ENCODE measurements around the gene PLPPR1.
A peak's percentile ranks its signal among the peaks of the same experiment; 100 is the strongest.

PLPPR1 gene

DNA sequence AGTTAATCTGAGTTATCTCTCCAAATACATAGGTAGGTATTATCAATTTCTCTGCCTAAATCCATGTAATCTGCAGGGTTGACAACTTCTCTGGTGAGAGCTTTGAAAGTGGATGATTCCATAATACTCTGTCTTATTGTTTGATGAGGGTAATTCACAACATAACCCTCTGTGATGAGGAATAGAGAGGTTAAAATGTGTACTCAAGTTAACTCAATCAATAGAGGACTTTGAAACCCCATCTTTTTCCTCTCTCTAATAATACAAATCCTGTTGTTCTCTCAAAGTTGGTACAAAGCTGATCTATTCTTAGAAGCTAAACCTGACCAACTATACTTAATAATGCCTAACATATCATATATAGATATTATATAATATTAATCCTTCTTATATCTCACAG lies 100.1 kb downstream of the PLPPR1 start:
- no peak for DNase-seq

DNA sequence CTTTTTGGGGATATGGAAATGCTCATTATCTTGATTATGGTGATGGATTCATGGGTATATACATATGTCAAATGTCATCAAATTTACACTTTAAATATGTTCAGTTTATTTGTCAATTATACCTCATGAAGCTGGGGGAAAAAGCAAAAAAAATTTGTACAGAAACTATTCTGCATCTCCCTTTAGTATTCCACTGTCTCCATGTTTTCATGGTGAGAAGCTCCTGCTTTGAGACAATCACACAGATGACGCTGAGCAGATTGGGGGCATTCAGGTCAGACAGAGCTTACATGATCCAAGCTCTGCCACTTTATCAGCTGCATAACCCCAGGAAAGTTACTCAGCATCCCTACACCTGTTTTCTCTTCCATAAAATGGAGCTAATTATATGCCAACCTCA lies 101.5 kb downstream of the PLPPR1 start:
- DNase-seq, result no peak

DNA sequence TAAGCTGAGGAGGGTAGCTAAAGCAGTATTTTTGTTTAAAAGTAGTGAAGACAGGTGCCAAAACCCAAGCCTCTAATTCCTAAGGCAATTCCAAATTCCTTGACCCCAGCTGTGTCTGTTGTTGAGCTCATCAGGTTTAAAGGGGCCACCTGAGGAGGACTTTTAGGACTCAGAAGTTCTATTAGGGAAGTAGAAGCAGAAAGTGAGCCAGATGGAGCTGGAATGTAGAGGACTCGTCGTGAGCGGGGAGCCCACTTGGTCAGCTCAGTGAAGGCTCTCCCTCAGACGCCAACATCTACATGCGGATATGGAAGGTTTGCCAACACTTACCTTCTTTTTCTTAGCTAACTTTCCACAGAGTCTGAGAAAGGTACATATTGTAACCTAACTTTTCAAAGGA lies 102.8 kb downstream of the PLPPR1 start:
- no peak for DNase-seq

DNA sequence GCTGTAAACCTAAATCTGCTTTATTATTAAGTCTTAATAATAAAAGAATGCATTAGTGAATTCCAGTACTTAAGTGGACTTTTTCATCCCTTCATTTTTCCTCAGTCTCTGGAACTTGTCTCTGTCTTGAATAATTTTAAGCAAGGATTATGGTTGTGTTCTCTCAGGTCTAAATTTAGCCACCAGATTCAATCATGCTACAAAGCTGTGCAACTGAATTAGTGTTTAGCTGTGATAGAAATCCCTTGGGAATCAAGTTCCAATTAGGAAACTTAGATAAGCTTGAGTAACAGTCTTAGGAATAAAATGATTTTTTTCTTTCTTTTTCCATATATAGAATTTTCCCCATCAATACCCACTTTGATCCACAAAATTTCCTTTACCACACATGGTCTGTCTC lies 104.3 kb downstream of the PLPPR1 start:
- DNase-seq, result no peak

DNA sequence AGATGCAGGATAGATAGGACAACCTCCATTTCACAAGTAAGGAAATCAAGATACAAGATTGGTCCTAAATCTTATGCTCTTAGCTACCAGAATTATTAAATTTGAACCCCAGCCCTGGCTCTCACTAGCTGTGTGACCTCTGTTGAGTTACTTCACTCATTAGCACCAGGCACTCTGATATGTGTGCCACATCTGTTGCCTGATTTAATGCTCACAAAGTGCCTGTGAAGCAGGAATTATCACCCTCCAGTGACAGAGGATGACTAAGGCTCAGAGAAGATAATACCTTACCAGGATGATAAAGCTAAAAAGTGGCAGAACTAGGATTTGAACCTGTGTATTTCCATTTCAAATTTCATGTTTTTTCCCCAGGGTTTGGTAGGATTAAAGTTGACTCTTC lies 110.0 kb downstream of the PLPPR1 start:
- no peak for DNase-seq

DNA sequence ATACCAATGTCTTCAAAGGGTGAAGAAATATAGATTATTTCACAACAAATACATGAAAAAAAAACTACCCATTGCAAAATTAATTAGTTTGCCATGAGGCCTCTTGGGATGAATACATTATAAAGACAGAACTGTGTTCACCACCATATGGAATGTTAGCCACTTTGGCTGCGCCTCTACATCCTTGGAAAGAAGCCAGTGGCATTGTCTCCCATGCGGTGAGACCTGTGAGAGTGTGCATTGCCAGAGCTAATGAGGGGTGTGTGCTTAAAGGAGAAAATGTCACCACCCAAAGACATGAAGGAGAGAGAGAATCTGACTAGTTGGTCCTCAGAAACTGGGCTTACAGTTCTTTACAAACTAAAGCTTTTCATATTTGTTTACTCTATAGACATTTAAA lies 110.6 kb downstream of the PLPPR1 start:
- no peak for DNase-seq

DNA sequence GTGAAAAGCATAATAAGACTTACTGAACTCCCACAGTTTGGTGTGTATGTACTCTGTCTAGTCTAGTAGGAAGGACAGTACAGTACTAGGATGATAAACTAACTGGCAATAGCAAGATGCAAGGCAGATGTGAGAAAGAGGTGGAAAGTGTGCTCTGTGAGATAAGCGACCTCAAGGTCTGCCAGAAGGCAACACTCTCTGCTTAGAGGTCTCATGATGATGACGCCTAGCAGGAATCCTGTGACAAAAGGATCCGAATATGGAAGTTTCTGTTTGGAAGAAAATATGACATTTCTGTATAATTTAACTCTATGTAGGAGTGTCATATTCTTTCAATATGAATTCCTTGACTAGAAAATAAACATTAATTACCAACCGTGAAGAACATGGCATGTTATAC lies 112.2 kb downstream of the PLPPR1 start:
- DNase-seq, result no peak

DNA sequence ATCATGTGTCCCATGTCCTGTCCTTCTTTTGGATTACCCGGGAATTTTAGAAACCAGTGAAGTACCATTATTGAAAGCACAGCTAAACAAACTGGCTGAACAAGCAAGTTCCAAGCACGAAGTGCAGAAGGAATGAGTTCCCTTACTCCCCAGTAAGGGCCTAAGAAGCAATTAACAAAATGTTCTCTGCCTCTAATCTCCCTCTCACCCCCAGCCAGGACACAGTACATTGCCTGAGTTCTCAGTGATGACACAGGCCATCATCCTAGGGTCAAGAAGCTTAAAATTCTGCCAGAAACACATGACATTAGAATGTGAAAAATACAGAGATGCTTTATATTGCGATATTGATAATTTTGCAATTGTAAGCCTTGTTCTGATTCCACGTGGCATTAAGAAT lies 118.0 kb downstream of the PLPPR1 start:
- no peak for DNase-seq

DNA sequence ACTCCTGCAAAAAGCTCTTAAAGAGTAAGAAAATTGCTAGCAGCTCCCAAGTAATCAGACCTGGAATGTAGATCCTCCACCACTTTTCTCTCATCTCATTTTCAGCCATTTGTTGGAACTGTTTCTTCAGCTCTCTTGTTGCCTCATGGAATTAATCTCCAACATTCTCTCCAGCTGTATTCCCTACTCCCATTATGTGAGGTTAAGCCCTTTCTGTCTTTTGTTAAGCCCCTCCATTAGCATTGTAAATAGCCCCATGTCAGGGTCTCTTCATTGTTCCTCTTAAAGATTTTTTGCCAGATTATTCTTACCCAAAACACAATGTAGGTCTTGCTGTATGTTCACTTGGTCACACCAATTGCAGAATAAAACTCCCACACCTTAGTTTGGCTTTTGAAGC lies 119.8 kb downstream of the PLPPR1 start:
- no peak for DNase-seq

DNA sequence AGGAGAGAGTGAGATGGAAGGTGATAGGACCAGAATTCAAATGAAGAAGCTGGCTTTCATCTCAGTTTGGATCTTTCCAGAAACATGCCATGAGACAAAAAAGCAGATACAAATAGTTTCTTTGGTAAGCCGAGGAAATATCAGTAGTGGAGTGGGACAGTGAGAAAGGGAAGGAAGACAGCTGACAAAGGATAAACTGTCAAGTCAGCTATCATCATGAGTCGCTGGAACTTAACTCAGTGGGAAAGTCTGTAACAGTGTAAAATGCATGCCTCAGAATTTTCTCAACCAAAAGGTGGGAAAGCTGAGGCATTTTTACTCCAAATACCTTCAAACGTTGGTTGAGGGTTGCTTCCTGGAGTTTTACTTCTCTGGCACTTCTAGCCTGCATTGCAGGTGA lies 129.8 kb downstream of the PLPPR1 start:
- DNase-seq, result no peak

DNA sequence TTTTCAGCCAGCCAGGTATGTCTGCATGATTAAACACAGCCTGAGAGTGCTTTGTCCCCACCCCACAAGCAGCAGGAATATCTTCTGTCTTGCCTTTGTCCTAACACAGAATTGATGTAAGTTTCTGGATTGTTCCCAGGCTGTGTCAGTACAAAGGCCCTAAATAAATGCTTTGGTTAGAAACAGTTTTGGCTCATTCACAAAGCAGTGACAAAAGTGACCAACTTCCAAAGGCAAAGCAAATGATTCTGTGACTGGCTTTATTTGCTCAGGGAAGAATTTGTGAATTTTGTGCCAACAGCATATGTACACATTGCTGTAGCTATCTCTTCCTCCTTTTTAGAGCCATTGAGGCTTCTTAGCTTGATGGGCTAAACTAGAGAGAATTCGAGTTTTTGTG lies 133.7 kb downstream of the PLPPR1 start:
- no peak for DNase-seq

DNA sequence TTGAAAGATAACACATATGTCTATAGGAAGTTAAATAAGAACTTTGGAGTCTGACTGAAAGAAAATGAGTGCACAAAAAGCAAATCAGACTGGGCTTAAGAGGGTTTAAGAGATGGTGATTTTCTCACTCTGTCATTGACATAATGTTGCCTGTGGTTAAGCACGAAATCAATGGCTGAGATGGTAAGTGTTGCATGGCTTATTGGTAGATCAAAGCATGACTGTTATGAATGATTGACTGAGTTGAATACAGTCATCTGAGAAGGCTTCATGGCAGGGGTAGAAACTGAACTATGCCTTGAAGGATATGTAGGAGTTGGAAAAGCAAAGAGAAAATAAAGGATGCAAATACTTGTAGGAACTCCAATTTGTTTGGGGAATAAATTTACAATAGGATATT lies 136.6 kb downstream of the PLPPR1 start:
- DNase-seq, result no peak

DNA sequence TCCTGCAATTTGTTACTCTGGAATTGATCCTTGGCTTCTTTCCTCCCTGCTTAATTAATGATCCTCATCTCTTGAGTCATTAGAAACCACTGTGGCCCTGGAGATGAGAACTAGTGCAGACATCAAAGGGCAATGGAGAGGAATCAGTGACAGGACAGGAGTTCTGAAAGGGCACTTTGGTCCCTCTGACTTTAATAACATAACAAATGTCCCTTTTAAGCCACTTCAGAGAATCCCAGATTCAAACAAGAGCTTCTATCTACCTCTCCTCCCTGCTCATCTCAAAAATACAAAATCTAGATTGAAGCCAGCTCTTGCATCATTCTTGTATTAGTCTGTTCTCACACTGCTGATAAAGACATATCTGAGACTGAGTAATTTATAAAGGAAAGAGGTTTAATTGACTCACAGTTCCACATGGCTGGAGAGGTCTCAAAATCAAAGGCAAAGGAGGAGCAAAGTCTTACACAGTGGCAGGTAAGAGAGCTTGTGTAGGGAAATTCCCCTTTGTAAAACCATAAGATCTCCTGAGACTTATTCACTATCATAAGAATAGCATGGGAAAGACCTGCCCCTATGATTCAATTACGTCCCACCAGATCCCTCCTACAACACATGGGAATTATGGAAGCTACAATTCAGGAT lies 139.1 kb downstream of the PLPPR1 start:
- no peak for DNase-seq

DNA sequence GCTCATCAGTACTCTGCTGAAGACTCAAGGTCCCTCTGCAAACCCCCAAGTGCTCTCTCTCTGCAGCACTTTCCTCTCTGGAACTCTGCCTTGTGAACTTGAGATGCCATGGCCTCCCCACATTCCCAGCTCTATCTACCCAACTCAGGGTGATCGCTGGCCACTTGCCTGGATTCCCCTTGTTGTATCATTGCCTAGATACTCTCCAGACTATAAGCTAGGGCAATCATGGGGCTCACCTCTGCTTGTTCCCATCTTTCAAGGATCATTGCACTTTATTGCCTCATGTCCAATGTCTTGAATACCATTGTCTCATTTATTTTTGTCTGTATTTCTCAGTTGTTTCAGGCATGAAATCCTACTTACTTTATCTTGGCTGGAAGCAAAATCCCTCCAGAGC lies 144.1 kb downstream of the PLPPR1 start:
- DNase-seq, result no peak

DNA sequence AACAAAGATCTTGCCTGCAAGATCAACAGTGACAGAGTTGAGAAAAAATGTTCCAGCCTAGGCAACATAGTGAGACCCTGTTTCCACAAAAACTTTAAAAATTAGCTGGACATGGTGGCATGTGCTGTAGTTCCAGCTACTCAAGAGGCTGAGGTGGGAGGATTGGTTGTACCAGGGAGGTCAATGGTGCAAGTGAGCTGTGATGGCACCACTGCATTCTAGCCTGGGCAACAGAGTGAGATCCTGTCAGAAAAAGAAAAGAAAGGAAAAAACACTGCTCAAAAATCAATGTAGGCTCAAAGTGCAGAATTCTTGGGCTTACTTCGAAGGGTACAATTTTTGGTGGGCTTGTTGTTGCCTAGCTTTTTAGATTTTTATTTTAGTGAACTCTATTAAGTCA lies 145.4 kb downstream of the PLPPR1 start:
- DNase-seq, result no peak

DNA sequence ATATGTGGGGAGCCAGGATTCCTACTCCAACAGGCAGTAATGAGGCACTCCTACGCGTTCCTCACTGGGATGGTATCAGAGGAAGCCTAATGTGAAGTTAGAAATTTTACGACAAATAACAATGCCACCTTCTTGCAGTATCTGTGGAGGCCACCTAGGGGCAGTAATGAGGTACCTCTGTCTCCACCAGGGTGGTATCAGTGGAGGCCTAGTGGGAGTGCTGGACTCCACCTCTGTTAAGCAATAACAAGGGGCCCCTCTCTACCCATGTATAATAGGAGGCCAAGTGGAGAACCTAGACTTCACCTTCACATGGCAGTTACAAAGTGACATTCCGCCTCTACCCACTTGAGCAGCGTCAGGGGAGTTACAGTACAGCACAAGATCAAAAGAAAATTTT lies 147.9 kb downstream of the PLPPR1 start:
- DNase-seq, result no peak

DNA sequence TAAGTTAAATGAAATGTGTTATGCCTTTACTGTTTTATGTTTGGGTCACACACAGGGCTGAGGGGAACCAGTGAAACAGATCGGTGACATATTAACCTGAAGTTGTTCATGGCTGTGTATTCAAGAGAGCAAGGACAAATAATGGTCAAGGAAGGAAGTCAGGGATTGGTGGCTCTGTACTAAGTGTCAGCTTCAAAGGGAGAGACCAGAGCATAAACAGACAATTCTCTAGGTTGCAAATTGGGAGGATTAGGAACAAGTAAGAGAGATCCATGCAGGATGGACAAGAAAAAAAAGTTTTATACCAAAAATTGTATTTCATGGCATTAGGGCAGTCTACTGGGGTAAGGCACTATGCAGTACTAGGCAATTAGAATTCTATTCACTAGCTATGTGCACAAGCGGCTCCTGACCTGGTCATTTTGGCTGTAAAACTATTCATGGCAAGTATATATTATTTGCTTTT lies 156.3 kb downstream of the PLPPR1 start:
- no peak for DNase-seq

DNA sequence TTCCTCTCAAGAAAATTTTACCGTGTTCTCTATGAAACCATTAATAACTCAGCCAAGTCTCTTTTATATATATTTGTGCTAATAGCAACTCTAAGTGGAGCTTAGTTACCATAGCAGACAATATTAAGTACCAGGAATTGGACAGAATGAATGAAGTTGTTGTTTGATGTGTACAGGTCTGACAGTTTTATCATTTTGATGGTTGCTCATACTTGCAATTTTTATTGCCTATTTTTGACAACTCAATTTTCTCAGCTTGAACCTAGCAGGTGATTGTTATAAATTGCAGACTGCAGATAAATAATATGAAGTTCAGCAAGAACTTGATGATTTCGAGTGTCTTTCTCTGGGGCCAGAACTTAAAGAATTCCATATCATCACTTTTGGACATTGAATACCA lies 163.2 kb downstream of the PLPPR1 start:
- no peak for DNase-seq

DNA sequence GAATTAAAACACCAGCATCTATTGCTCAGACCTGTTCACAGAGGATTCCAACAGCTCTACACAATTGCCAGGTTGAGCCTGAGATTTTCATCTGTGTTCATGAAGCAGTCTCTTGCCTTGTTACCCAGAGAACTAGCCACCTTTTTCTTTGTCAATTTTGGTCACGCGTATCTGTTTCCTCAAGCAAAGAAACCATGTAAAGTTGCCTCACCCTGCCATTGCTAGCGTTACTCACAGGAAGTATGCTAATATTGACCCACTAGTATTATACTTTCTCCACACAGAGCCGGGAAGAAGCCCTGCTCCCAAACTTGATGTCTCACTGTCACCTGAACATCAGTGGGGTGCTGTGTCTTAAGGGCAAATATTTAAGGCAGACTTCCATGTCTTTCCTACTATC lies 168.5 kb downstream of the PLPPR1 start:
- no peak for DNase-seq

DNA sequence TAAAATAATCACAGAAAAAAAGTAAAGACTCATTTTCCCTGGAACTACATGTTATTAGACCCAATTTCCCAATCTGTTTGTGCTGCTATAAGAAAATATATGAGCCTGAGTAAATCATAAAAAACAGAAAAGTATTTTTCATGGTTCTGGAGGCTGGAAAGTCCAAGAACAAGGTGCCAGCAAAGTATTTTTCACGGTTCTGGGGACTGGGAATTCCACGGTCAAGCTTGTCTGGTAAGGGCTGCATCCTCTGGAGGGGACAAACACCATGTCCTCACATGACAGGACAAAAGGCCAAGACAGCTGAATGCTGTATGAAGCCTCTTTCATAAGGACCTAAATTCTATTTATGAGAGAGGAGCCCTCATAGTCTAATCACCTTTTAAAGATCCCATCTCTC lies 172.3 kb downstream of the PLPPR1 start:
- DNase-seq, result no peak

DNA sequence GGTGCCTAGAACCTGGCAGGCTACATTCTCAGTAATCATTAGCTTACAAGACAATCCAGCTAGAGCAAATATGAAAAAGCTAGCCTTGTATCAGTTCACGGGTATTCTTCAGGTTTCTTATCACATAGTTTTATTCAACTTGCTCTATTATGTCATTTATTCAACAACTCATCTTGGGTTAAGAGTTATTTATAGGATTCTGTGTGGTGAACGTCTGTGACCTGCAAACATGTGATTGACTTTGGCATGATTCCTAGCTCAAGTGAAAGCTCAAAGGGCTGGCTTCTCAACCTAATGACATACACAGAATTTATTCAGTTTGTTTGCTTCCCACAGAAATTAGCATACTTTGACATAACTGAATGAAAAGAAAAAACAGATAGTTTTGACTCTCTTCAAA lies 173.1 kb downstream of the PLPPR1 start:
- DNase-seq, result no peak

DNA sequence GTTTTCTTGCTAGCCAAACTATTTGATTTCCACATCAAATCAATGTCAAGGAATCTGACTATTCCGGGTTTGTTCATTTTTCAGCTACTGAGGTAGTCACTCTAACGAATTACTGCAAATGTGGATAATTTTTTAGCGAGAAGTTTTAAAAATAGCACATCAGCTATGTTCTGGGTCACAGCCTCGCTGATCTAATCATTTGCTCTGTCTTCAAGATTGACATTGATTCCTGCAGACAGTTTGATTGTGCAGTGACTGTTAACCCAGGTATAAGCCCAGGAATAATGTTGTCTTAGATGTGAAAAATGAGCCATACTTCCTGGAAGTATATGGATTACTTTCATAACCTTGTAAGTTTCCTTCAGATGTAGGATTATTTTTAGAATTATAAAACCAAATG lies 181.1 kb downstream of the PLPPR1 start:
- no peak for DNase-seq

DNA sequence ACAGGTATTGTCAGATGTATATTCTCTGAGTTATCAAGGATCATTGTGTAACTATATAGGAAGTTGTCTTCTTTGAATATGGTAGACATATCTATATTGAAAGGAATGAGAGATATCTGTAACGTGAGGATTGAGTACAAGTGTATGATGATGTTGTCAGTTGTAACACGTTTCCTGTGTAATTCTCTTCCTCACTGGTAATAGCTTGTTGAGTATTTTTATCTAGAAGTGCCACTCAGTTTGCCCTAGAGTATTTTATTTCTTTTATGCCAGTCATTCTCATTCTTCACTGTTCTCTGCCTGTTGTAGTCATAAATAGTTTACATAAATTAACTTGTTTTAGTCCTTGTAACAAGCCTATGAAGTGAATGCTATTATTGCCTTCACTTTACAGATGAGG lies 184.1 kb downstream of the PLPPR1 start:
- no peak for DNase-seq

DNA sequence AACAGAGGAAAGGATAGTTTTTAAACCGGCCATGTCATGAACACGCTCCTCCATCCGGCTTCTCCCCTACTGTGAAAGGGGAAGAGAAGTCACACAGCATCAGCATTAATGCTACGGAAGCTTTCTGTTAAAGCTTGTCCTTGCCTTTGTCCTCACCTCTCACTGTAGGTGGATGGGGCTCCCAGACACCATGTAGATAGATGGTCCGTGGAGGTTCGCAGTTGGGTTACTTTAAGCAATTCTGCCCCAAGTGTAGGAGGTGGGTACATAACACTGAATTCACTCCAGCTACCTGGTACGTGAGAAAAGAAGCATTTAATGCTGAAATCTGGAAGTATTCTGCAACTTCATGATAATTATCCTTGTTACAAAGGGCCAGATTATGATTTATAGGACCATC lies 190.5 kb downstream of the PLPPR1 start:
- DNase-seq, result no peak

DNA sequence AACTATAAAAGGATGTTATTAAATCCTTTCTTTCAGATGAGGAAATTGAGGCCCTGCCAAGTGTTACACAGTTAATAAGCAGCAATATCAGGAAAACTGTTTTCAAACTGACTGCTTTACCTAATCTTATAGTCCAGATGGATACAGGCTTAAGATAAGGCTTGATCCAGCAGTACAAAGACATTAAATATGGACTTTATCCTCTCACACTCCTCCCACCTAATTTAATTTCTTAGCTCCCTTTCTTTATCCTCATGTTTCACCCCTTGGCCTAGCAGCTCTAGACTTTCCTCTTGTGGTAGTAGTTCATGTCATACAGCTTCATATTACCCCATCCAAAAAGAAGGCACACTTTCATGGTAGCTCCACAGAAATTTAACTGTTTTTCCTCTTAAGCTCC lies 191.8 kb downstream of the PLPPR1 start:
- DNase-seq, result no peak

DNA sequence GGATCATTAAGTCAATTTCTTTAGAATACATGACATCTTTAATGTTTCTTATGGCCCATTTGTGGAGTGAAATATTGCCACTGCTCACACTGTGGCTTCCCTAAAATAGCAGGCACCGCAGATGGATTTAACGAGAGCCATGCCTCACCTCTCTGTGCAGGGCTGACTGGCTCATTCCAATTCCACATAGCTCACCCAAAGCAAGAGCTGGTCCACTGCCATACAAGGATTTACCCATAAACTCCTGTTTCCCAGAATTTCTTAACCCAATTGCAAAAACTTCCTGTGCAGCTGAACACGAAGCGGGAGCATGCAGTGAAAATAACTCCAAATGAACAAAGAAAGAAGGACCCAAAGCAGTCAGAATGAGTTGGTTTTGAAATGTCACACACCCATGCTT lies 196.7 kb downstream of the PLPPR1 start:
- peak; percentile 9 for DNase-seq
